GM13976 (cell line): ENCODE data around the gene REPIN1.

Source experiments
- DNase-seq: peaks from one replicate; pipeline ENCODE4 v3.0.0; 2012; ENCODE audit warnings: low spot score
- in situ Hi-C: fragments of 300-500 bp; cut with MboI; formaldehyde crosslinking; loops from one replicate; pipeline ENCODE4 v1.12.0; 2022; ENCODE audit warnings: low sequenced_read_pairs, mixed read lengths, inconsistent platforms; ENCODE audit not compliant: unreplicated experiment
- TF ChIP-seq, protein P1 (sequence below): IDR thresholded peaks from 2 replicates; pipeline ENCODE4 v1.5.1; 2012; ENCODE audit warnings: borderline replicate concordance, mild to moderate bottlenecking; ENCODE audit not compliant: insufficient read depth; ENCODE audit errors: extremely low read depth, missing control alignments, control extremely low read depth

Gene REPIN1

DNA sequence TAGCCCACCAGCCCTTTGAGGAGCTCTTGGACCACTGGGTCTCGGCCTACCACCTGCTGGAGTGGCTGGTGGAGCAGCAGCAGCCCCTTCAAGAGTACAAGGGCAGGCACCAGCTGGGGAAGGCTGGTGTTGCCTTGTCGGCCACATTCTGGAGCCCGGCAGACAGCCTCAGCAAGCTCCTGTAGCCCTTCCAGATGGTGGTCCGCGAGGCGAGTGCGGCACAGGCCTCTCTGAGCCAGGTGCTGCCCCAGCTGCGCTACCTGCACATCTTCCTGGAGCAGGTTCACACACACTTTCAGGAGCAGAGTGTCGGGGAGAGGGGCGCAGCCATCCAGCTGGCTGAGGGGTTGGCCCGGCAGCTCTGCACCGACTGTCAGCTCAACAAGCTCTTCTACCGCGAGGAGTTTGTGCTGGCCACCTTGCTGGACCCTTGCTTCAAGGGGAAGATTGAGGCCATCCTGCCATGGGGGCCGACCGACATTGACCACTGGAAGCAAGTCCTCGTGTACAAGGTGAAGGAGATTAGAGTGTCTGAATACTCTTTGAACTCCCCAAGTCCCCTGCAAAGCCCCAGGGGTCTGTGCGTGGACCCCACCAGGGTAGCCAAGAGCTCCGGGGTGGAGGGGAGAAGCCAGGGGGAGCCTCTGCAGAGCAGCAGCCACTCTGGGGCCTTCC lies 38.3 kb upstream of the REPIN1 start:
- in situ Hi-C loops: no loop called here
- DNase-seq: peak; percentile 20
- TF ChIP-seq, protein P1, sequence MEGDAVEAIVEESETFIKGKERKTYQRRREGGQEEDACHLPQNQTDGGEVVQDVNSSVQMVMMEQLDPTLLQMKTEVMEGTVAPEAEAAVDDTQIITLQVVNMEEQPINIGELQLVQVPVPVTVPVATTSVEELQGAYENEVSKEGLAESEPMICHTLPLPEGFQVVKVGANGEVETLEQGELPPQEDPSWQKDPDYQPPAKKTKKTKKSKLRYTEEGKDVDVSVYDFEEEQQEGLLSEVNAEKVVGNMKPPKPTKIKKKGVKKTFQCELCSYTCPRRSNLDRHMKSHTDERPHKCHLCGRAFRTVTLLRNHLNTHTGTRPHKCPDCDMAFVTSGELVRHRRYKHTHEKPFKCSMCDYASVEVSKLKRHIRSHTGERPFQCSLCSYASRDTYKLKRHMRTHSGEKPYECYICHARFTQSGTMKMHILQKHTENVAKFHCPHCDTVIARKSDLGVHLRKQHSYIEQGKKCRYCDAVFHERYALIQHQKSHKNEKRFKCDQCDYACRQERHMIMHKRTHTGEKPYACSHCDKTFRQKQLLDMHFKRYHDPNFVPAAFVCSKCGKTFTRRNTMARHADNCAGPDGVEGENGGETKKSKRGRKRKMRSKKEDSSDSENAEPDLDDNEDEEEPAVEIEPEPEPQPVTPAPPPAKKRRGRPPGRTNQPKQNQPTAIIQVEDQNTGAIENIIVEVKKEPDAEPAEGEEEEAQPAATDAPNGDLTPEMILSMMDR: no peak

DNA sequence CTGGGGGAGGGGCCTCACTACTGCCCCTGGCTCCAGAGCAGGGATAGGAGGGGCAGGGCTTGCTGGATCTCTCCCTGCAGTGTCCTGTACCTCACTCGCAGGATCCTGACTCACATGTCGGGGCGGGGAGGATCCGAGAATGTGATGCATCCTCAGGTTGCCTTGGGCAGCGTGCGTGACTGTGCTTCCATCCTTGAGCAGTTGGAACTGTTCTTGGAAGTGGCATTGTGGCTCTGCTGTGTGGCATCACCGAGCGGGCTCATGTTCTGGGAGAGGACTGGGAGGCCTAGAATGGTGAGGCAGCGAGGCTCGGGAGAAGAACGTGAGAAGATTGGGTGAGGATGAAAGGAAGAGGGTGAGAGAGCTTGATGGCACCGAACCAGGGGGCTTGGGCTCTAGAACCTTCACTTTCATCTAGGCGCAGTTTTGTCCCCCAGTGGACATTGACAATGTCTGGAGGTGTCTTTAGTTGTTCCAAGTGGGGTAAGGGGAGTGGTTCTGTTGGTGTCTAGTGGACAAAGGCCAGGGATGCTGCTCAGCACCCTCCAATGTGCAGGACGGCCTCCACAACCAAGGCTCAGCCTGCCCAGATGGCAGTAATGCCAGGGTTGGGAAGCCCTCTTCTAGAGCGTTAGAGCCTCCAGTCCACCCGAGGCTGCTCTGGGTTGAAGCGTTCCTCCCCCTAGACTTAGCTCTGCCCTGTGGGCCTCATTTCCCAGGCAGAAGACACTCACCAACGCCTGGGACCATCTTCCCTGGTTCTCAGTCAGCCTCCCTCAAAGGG lies 35.6 kb upstream of the REPIN1 start:
- TF ChIP-seq, protein P1: no peak
- in situ Hi-C loops: no loop called here
- peak; percentile 21 for DNase-seq

DNA sequence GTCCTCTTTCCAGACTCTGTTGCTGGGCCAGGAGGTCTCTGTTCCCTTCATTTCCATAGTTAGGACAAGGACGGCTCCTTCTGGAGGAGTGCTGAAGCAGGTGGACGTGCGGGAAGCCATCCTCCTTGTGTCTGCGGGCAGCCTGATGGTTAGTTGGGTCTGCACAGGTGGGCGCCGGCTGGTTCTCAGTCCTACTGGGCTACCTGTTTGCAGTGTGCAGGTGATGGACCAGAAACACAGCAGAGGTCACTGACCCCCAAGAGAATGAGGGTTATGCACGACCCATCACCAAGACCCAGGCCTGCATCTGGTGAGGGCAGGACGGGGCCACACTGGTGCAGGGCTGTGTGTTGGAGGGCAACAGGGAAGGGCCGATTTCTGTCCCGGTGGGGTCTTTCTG lies 35.0 kb upstream of the REPIN1 start:
- DNase-seq: peak; percentile 23
- TF ChIP-seq, protein P1: no peak
- in situ Hi-C loops: no loop called here

DNA sequence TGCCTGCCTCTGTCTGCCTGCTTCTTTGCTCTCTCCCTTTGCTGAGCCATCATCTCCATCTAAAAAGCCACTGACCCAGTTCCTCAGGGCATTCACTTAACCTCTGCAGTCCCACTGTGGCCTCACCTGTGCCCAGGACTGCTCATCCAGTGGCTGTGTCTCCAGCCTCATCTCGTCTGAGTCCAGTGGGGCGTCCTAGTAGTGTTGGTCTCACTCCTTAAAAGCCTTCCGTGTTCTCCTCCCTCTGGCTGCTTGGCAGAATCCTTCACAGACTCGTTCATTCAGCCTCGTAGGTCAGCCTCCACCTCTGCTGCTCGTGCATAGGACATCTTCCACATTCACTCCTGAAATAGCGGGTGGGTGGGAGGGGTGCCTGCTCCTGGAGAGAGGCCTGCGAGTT lies 34.5 kb upstream of the REPIN1 start:
- TF ChIP-seq, protein P1: no peak
- in situ Hi-C loops: no loop called here
- peak; percentile 21 for DNase-seq

DNA sequence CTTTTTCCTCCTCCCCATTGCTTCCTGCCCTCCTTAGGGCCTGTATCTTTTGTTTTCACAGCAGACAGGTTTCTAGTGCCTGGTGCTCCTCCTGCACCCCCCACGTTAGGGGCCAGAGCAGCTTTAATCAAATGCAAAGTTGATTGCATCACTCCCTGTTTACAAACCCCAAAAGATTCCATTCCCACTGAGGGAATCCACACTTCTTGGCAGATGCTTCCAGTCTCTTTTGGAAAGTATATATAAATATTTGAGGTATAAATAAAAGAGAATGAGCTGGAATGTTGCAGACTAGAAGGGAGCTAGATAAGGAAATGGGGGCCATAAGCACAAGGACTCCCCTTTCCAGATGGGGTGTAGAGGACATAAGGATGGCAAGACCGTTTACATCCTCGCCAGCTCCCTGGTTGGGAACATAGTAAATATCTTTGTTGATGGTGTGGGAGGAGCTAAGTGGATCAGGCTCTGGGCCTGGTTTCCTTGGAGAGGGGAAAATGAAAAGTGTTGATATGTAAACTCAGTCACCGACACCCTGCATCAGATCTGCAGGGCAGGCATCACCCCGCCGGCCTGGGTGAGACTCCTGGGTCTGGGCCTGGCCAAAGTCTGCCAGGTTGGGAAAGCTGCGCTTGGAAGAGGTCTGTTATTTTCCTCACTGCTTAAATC lies 33.4 kb upstream of the REPIN1 start:
- TF ChIP-seq, protein P1: no peak
- in situ Hi-C loops: no loop called here
- peak; percentile 25 for DNase-seq

DNA sequence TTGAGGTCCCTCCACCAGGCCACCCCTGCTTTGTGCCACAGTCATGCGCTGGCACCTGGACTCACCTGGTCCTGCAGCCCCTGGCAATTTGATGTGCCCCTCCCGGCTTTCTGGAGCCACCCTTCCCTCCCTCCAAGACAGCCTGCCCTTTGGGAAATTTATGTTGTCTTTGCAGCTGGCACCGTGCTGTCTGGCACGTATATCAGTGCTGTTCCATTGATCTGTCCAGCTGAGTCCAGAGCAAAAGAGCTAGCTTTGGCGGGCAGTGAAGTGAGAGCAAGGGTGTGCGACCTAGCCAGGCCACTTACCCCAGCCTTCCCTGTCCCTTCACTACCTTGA lies 32.9 kb upstream of the REPIN1 start:
- in situ Hi-C loops: no loop called here
- TF ChIP-seq, protein P1: no peak
- no peak for DNase-seq
